ENCODE results near the gene CCDC192.
"Not testable (repeated sequence)": the region's sequence is repeated elsewhere in the genome, so short reads cannot be mapped to it uniquely, and the experiment has no call there.

The CCDC192 gene

DNA sequence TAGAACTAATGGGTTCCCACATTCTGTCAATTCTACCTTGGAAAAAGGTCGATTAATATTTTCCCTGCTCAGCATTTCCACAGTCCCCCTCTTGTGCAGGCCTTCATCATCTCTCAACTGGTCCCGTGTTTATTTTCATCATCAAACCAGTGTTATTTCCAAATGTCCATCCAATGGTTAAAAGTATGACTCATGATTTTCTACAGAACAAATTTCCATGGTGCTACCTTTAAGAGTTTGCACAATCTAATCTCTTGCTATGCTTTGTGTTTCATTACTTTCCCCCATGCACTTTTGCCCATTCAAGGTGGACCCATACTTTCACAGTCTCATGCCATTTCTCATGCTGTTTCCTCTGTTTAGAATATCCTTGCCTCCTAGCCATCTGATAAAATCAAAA is 143.7 kb downstream of the CCDC192 start:
- no peak for DNase-seq (ENCODE audit: low read depth)

DNA sequence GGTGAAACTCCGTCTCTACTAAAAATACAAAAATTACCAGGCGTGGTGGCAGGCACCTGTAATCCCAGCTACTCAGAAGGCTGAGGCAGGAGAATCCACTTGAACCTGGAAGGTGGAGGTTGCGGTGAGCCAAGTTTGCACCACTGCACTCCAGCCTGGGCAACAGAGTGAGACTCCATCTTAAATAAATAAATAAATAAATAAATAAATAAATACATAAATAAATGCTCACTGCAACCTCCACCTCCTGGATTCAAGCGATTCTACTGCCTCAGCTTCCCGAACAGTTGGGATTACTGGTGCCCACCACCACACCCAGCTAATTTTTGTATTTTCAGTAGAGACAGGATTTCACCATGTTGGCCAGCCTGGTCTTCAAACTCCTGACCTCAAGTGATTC is 144.4 kb downstream of the CCDC192 start:
- not testable (repeated sequence) for DNase-seq (ENCODE audit: low read depth)

DNA sequence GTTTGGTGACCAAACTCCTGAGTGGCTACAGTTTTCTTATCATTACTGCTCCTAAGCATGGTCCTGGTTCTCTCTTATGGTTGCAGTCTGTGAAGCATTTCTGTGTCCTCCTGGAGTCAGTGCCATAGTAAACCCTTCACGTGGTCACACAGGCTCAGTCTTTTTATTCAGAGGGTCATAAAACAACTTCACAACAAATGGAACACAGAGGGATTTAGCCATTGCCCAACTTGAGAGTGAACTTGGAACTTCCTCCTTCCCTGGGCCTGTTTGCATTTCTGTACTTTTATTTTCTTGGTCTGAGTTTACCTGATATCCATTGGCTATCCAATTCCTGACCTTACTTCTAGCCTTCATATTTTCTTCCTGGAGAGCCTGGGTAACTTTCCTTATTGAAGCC is 144.9 kb downstream of the CCDC192 start:
- DNase-seq (ENCODE audit: low read depth) = no peak

DNA sequence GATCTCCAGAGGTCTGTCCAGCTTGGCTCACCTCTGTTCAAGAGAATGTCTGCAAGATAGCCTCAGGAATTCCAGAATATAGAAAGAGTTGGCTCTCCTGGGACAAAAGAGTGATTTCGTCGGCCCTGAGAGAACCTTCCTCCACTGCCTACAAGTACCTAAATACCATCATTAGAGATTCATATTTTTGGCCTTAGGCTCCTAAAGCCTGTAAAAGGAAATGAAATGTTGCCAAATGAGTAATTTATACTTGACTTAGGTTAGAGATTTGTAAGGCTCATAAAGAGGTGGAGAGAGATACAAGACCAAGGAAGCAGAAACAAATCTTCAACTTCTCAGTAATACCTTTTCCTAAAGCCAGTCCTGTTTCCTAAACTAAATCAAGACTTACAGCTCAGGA is 146.2 kb downstream of the CCDC192 start:
- no peak for DNase-seq (ENCODE audit: low read depth)

DNA sequence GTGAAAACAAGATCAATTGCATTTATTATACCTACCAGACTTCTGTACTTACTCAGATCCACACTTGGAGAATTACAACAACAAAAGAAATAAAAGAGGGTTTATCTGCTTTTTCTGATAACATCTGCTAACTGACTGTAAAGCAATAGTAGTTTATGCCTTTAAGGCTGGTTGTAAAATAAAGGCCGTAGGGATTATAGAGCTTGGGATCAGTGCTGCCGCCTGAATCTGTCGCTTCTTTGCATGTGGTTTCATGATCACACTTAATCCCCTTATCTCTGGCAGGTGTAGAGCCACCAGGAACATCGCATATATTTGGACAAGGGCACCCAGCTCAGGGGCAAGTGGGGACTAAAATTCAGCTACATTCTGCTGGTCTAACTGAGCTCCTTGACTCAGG is 146.7 kb downstream of the CCDC192 start:
- no peak for DNase-seq (ENCODE audit: low read depth)

DNA sequence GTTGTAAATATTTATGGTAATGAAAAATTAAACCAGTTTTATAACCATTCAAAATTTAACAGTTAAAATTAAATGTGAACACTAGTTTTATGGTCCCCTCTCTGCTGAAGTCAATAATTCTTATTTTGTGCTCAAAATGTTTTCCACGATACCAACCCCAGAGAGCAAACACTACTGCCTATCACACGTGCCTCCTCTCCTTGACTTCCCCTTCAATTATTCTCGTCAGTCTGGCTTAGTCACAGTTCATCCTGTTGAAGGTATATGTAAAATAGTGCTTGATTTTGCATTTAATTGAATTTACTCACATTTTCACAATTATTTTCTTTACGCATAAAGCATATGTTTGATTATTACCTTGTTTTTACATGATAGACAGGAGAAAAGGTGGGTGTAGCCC is 148.8 kb downstream of the CCDC192 start:
- DNase-seq (ENCODE audit: low read depth) = no peak

DNA sequence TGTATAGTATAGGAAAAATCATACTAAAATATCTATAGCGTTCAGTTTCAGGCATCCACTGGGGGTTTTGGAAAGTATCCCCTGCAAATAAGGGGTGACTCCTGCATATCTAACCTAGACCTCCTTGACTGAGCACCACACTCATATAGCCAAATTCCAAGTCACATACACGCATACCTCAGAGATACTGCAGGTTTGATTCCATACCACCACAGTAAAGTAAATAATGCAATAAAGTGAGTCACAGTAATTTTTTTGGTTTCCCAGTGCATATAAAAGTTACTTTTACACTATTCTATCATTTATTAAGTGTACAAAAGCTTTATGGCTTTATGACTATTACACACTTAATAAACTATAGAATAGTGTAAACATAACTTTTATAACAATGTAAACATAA is 151.3 kb downstream of the CCDC192 start:
- DNase-seq (ENCODE audit: low read depth) = no peak

DNA sequence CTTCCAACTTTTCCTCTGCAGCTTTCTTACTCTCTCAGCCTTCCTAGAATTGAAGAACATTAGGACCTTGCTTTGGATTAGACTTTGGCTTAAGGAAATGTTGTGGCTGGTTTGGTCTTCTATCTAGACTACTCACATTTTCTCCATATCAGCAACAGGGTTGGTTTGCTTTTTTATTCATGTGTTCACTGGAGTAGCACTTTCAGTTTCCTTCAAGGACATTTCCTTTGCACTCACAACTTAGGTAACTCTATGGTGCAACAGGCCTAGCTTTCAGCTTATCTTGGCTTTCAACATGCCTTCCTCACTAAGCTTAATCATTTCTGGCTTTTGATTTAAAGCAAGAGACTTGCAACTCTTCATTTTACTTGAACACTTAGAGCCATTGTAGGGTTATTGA is 153.1 kb downstream of the CCDC192 start:
- DNase-seq (ENCODE audit: low read depth) = no peak

DNA sequence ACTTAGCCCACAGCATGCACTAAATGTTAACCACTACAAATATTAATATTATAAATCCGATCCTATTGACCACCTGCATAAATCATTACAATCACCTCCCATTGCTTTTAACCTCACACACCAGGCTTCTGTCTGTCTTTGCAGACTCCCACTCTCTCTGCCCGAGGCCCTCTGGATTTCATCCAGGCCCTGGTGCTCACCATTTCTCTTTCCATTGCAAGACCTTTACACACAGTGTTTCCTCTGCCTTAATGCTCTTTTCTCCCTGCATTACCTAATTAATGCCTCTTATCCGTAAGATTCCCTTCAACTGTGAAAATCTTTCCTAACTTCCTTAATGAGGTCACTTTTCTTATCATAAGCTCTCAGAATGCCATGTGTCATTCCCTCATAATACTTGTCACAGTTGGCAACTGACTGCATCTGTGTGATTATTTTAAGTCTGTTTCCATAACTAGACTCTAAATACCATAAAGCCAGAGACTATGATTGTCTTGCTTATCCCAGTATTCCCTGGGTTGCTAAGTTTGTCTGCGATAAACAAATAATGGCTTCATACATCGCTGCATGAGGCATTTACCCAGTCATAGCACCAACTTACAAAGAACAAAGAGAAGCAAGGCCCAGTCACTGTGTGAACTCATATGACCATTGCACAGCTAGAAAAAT is 155.1 kb downstream of the CCDC192 start:
- no peak for DNase-seq (ENCODE audit: low read depth)

DNA sequence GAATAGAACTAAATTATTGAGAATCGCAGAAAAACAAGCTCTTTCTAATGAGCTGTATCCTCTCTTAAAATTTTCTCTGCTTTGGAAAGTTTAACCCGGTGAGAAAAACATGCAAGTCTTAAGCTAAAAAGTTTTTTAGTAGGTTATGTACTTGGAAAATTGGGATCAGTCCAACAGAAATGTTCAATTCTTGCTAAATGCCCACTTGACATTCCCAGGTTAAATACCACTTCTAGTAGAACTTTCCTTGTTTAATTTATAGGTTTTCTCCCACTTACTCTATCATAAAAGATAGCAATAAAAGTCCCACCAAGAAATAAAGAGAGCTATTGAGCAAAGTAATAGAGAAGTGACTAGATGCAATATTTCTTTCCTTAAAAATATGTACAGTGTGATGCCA is 157.1 kb downstream of the CCDC192 start:
- no peak for DNase-seq (ENCODE audit: low read depth)

DNA sequence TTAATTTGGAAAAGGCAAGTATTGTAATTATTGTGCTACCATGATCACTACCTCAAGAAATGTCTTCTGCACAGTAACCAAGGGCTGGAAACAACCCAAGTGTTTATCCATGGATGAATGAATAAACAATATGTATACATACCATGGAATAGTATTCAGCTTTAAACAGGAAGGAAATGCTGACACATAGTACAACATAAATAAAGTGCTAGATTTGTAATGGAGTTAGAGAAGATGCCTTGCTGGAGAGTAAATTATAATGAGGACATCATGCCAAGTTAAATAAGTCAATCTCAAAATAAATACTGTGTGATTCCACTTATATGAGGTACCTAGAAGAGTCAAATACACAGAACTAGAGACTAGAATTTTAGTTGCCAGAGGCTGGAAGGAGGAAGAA is 160.0 kb downstream of the CCDC192 start:
- no peak for DNase-seq (ENCODE audit: low read depth)

DNA sequence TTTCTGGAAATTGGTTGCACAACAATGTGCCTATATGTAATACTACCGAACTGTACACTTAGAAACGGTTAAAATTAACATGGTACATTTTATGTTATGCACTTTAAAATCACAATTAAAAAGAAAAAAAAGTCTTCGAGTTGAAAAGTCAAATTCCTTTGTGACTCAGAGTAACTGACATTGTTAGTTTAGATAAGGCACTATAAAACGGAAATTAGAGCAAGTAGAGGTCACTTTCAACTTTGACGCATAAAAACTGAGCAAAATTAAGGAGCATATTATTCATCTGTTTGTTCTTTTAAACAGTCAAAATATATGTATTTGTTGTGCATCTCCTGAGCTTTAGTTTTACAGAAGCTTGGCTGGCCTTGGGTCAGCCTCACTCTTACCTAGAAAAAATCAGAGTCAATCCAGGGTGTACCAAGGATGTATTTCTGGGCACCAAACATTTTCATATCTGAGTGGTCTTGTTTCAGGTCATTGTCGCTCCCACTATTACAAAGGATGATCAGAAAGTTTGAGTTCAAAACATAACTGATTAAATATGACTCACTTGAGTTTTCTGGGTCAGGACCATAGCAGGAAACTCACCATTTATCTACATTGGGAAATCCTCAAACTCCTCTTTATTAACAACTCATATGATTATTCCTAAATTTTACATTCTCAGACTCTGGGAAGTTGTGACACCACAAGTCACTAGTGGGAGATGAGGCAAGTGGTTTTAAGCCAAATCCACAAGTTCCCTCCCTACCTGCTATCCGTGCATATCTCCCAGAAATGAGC is 160.6 kb downstream of the CCDC192 start:
- no peak for DNase-seq (ENCODE audit: low read depth)

DNA sequence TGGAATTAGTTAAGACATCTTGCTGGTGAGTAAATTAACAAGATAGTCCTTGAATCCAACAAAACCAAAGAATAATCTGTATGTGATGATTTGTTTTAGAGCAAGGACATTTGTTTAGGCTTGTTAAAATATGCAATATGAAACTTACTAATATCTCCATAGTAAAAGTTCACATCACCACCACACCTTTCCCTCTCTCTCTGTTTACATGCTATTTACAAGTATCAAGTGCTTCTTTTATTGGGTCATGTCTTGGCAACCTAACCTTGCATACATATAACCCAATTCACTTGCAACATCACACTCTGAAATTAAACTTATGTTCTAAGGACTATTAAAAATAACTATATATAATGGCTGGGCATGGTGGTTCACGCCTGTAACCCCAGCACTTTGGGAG is 161.3 kb downstream of the CCDC192 start:
- DNase-seq (ENCODE audit: low read depth) = no peak

DNA sequence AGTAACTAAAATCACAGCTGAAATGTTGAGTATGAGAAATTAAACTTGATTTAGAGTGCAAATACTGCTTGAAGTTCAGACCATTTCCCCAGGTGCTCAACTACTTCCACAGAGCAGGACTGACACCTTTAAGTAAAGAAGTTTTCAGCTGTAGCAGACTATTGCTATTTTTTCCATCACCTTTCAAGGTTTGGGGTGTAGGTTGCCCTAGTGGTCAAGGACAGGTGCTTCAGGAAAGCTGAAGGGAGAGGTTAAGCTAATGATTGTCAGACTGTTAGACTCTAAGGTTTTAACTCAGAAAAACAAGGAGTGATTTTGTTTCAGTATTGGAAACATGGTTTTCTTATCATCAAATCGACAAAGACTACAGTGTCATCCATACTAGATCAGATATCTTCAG is 162.1 kb downstream of the CCDC192 start:
- no peak for DNase-seq (ENCODE audit: low read depth)

DNA sequence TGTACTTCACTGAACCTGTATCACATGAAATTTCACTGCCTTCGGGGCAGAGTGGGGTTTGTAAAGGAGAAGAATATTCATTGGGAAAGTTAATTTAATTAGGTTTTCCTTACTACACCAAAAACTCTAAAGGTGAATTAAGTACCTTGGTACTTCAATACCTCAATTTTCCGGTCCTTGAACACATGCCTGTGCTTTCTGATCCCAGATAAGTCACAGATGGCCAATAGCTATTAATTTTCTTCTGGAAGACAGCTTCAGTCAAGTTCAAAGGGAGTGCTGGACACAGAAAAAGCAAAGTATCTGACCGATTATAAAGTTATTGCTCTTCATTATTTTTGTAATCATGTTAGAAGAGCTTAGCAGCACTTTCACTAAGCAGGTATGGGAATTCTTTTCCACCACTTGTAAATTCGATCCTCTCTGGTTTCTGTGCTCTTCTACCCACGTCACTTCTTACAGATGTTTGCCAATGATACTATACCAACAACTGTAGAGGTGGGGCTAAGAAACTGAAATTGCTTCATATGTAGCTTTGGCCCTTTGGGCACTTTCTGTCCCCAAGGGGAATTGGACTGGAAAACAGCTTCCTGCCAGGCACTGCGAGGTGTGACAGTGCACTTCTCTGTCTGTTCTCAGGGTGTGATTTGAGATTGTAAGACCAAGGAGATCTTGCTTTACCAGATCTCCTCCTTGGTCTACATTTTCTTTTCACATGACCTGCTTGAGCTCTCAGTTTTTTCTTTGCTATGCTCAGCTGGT is 164.0 kb downstream of the CCDC192 start:
- DNase-seq (ENCODE audit: low read depth) = no peak

DNA sequence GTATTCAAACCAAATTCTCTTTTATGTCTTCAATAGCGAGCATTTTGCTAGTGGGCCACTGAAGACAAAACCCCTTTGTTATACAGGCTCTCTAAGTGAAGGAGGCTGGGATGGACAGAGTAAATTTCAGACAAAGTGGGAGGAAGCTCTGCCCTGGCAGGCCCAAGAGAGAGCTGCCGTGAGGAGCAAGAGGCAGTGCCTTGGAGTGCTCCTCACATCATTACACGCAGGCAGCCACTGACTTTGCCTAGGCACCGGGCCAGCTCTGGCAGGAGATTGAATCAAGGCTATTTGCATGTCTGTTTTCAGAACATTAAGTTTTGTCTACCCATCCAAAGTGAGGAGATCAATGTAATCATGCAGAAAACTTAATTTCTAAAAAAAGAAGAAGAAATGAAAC is 167.7 kb downstream of the CCDC192 start:
- no peak for DNase-seq (ENCODE audit: low read depth)

DNA sequence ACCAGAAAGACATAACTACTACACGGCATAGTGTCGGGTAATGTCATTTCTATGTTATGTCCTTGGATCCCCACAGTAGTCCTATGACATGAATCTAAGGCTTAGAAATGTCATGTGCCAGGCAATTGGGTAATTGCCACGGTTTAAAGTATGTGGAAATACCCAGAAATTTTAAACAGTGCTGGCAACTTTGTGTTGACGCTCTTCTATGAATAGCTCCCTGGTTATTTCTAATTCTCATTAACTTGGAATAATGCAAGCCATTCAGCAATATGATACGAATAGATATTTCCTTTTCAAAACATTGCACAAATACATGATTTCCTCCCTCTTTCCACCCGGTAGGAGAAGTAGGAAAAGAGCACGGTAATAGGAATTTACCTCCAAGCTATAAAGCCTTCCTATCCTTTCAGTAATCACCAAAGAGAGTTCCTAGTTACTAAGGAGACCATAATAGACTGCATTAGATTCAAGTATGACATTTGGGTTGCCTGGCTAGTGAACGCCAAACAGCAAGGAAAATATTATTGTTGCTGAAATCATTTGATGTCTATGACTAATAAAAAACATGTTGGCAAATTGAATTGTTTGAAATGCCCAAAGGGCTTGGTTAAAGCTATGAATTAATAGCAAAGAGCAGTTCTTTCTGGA is 168.4 kb downstream of the CCDC192 start:
- DNase-seq (ENCODE audit: low read depth) = no peak

DNA sequence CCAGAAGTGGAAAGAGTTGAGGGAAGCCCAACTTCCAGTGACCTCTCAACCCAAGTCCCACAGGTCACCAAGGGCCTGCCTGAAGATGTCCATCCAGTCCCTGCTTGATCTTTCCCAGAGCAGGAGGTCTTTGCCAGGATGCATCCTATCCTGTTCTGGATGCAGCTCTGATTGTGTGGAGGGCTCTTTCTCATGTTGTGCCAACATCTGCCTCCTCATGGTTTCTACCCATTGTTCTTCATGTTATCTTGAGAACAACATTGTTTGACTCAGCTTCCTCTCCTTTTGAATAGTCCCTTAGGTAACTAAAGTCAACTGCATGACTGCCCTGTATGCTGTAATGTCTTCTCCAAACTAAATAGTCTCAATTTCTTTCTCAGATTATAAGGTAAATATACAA is 169.3 kb downstream of the CCDC192 start:
- no peak for DNase-seq (ENCODE audit: low read depth)

DNA sequence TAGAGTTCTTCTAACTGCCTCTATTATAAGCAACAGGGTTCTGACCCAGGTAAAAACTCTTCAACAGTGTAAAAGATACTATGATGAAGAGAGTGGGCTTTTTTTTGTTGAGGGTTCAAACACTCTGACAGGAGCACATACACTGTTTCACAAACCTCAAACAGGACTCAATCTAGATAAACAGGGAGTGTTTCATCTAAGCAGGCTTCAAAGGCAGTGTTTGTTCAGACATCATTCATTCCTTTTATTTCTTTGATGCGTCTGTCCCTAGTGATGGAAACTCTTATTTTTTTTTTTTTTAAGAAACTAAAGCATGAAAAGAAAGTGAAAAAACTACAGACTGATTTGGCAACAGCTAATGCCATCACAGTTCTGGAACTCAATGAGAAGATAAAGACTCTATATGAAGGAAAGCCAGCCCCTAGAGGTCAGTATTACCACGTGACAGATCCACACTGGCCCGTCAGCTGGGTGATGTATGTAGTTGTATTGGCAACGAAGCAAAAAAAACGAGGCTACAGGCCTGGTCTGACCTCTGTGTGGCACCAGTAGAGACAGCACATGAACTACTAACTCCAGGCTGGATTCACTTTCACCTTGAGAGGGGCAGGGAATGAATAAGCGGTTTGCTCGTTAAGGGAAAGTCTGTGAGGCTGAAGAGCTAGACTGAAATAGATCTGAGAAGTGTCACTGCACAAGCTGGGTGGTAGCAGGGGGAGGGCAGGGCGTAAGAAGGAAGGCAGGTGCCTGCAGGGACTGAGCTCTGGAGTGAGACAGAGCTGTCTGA is 172.2 kb downstream of the CCDC192 start:
- no peak for DNase-seq (ENCODE audit: low read depth)

DNA sequence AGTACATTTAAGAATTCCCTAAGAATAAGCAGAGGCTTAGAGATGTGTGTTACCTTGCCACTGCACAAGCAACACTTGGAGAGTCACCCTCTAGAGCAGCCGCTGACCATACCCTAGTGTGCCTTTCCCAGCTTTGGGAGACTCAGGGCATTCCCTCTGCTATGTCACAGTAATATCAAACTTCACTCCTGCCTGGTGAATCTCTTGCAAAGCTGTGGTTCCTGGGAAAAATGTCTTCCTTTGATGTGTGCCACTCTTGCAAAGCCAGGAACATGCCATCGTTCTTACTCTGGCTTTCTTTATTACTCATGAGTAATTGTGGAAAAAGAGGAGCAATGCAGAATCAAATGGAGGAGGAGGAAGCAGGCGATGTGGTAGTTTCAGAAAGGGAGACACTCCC is 173.2 kb downstream of the CCDC192 start:
- no peak for DNase-seq (ENCODE audit: low read depth)

DNA sequence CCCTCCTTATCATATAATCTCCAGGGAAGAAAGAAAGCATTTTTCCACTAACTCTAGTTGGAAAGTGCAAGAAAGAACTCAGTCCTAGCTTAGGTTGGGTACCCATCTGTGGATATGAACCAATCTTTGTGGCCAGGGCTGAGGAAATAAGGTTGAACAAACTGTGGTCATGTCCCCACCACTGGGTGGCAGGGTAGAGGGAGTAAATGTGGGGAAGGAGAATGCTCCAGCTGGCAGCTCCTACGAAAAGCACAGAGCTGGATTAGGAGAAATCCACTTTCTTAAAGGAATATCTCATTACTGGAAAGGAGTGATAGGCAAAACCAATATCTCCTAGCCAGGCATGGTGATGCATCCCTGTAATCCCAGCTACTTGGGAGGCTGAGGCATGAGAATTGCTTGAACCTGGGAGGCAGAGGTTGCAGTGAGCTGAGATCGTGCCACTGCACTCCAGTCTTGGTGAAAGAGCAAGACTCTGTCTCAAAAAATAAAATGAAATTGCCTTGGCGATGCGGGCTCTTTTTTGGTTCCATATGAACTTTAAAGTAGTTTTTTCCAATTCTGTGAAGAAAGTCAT is 175.1 kb downstream of the CCDC192 start:
- no peak for DNase-seq (ENCODE audit: low read depth)
